K562 (cell line): ENCODE results near the gene MINK1. TPM values are rescaled to one million over a fixed set of nuclear protein-coding genes. Genes with fewer than 3 reads are reported as not detected.

ENCODE experiments used
- CBX2 ChIP-seq: fragments of 200-600 bp; sonication (generic); IDR thresholded peaks from one replicate; pipeline ENCODE4 v1.6.1; 2012; ENCODE audit warnings: mild to moderate bottlenecking, low read length, inconsistent platforms; ENCODE audit not compliant: insufficient read depth, poor library complexity, severe bottlenecking
- CTCFL ChIP-seq: IDR thresholded peaks from 2 replicates; pipeline ENCODE4 v1.6.1; 2011; ENCODE audit warnings: borderline replicate concordance, low read depth, mild to moderate bottlenecking, moderate library complexity, low read length; ENCODE audit not compliant: insufficient read depth, poor library complexity, severe bottlenecking
- DDX20 ChIP-seq: fragments of 450-650 bp; IDR thresholded peaks from 2 replicates; pipeline ENCODE4 v1.6.1; 2016; ENCODE audit warnings: missing genetic modification characterization, low read depth, mild to moderate bottlenecking, missing compliant biosample characterization, moderate library complexity
- ETS2 ChIP-seq: IDR thresholded peaks from 2 replicates; pipeline ENCODE4 v1.6.1; 2016; ENCODE audit warnings: borderline replicate concordance, missing genetic modification characterization, mild to moderate bottlenecking, moderate library complexity, missing compliant biosample characterization; ENCODE audit not compliant: poor library complexity, severe bottlenecking
- FOXK1 ChIP-seq: sonication (generic); formaldehyde crosslinking; IDR thresholded peaks from 2 replicates; pipeline ENCODE4 v1.8.0; 2022; ENCODE audit warnings: missing genetic modification reagents, mild to moderate bottlenecking, borderline replicate concordance
- GTF2F1 ChIP-seq: IDR thresholded peaks from 2 replicates; pipeline ENCODE4 v1.6.1; 2011; ENCODE audit warnings: low read depth, low read length, improper control_type of control experiment
- GTF3C2 ChIP-seq: IDR thresholded peaks from 3 replicates; pipeline ENCODE4 v1.6.1; 2011; ENCODE audit warnings: borderline replicate concordance, mild to moderate bottlenecking, moderate library complexity; ENCODE audit not compliant: insufficient read length; ENCODE audit errors: extremely low read depth
- HMG20B ChIP-seq: fragments of 250-450 bp; sonication (Bioruptor Pico); IDR thresholded peaks from 2 replicates; pipeline ENCODE4 v1.5.0; 2021; ENCODE audit warnings: mild to moderate bottlenecking
- IRF9 ChIP-seq: fragments of 450-650 bp; IDR thresholded peaks from 2 replicates; pipeline ENCODE4 v1.6.1; 2016; ENCODE audit warnings: missing biosample characterization, missing genetic modification characterization
- SMARCB1 ChIP-seq: IDR thresholded peaks from 2 replicates; pipeline ENCODE4 v1.6.1; 2011; ENCODE audit warnings: improper control_type of control experiment, low read depth; ENCODE audit not compliant: insufficient read length
- SP1 ChIP-seq: sonication (generic); formaldehyde crosslinking; IDR thresholded peaks from 2 replicates; pipeline ENCODE4 v1.8.1; 2022; ENCODE audit warnings: mild to moderate bottlenecking, missing genetic modification reagents
- THRB ChIP-seq: fragments of 450-650 bp; formaldehyde crosslinking; conservative IDR thresholded peaks from 2 replicates; pipeline ENCODE4 v1.4.0; 2022; ENCODE audit warnings: mild to moderate bottlenecking, missing genetic modification characterization
- USF2 ChIP-seq: sonication (generic); formaldehyde crosslinking; IDR thresholded peaks from 2 replicates; pipeline ENCODE4 v1.5.0; 2020; ENCODE audit warnings: missing genetic modification reagents
- ZBTB34 ChIP-seq: fragments of 250-450 bp; sonication (Bioruptor Pico); IDR thresholded peaks from 2 replicates; pipeline ENCODE4 v1.8.0; 2021; ENCODE audit warnings: mild to moderate bottlenecking, moderate library complexity
- ZNF253 ChIP-seq: fragments of 250-450 bp; sonication (Bioruptor Pico); conservative IDR thresholded peaks from 2 replicates; pipeline ENCODE4 v1.6.1; 2021; ENCODE audit warnings: mild to moderate bottlenecking
- ZNF695 ChIP-seq: fragments of 450-650 bp; formaldehyde crosslinking; IDR thresholded peaks from 2 replicates; pipeline ENCODE4 v1.4.0; 2020; ENCODE audit warnings: mild to moderate bottlenecking, moderate library complexity
- polyA plus RNA-seq, 8 experiments: library from polyadenylated mRNA; depleted of rRNA in 4 of 8; stranded (reverse) in 5 of 8; unstranded in 3 of 8; fragments of >200 nt; fragmentation: Nextera tagmentation in 2 of 8; fragmentation: Illumina TruSeq in 1 of 8; extraction: Ambion mirVana in 2 of 8; extraction: Trizol in 1 of 8; gene quantifications; 2 replicates each; pipeline versions ENCODE4 v1.2.1 to v1.2.3, GENCODE V29; 2011 to 2014; ENCODE audit warnings: inconsistent platforms in 1 of 8, missing spikeins in 1 of 8
- total RNA-seq, 7 experiments: library from RNA; depleted of rRNA in 6 of 7; stranded (reverse); fragments of >200 nt in 6 of 7; fragmentation: Illumina TruSeq in 2 of 7; extraction: Trizol in 2 of 7; gene quantifications; 2 replicates each; pipeline versions ENCODE4 v1.2.1 to v1.2.3, GENCODE V29; 2011 to 2021; ENCODE audit warnings: low replicate concordance in 1 of 7

Gene MINK1
- total and polyA plus RNA-seq, 9 of the 15 experiments (the other 6 are each of a cell fraction or from before 2014, with no cell fraction given), result 0.11 to 54.2 (median 14.9) TPM

- TF ChIP-seq GTF3C2 (no peak), SP1 (CRISPR knock-in tag) (no peak; the same call in 1 of the 2 replicates), GTF2F1 (no peak), ZBTB34 (CRISPR knock-in tag) (no peak), CTCFL (no peak), DDX20 (tag) (no peak), FOXK1 (CRISPR knock-in tag) (no peak), IRF9 (tag) (no peak), SMARCB1 (no peak), THRB (CRISPR knock-in tag) (peak; percentile 3; the same call in 1 of the 2 replicates), ZNF253 (CRISPR knock-in tag) (no peak), CBX2 (no peak), ZNF695 (no peak), USF2 (CRISPR knock-in tag) (no peak), ETS2 (no peak), HMG20B (CRISPR knock-in tag) (no peak)
These were observed 112.2 kb downstream of the MINK1 start (continued) for GRCh38 chr17:4945176-4945943.
